Activated T-cell treated with anti-CD3 and anti-CD28 coated beads, Interleukin-2, amount 50 U/mL, for 4 hours (primary cell): ENCODE measurements around the gene HCK. TPM values are rescaled to one million over a fixed set of nuclear protein-coding genes. Genes with fewer than 3 reads are reported as not detected.

ENCODE experiments used
- total RNA-seq, 3 donors: library from RNA; stranded (reverse); gene quantifications; one replicate each; pipeline ENCODE4 v1.2.1, GENCODE V29; 2021

Gene HCK
- total RNA-seq, 3 donors from 2014 or later = 0.13 to 0.46 TPM; not detected in 1

Other genes starting within 250 kb of the HCK start
- gene MYLK2, start 232.9 kb upstream of the HCK start, total RNA-seq = under 1 TPM in 2 of 3 donors, not detected in 1; 0.10 to 0.11 TPM
- not detected for gene FOXS1, start 206.6 kb upstream of the HCK start, total RNA-seq
- not detected for gene DUSP15, start 181.7 kb upstream of the HCK start, total RNA-seq
- not detected for gene TTLL9, start 181.6 kb upstream of the HCK start, total RNA-seq
- 10 to 100 TPM; 25.5 to 26.5 (median 26.0) TPM for gene PDRG1, start 100.2 kb upstream of the HCK start, total RNA-seq
- gene XKR7, start 84.1 kb upstream of the HCK start, total RNA-seq = not detected
- gene CCM2L, start 41.8 kb upstream of the HCK start, total RNA-seq = not detected
- 10 to 100 TPM; 43.5 to 48.6 (median 44.4) TPM for gene TM9SF4, start 57.5 kb downstream of the HCK start, total RNA-seq
- gene PLAGL2, start 155.5 kb downstream of the HCK start, total RNA-seq = 100 to 1,000 TPM; 140 to 173 (median 151) TPM
- gene POFUT1, start 155.6 kb downstream of the HCK start, total RNA-seq = 100 to 1,000 TPM in 1 of 3 donors, 10 to 100 TPM in 2; 85.6 to 113 (median 95.7) TPM
- gene KIF3B, start 225.4 kb downstream of the HCK start, total RNA-seq = 10 to 100 TPM; 69.3 to 90.4 (median 78.9) TPM